Esophagus muscularis mucosa (tissue), 4 donors: ENCODE measurements around the gene ZNF580.

Source experiments
- CTCF ChIP-seq, 3 experiments: fragments of 200-600 bp in 2 of 3; fragments of 450-650 bp in 1 of 3; sonication (generic) in 2 of 3; IDR thresholded peaks; one replicate each; pipeline ENCODE4 v1.5.1; 2017 to 2019; ENCODE audit warnings: antibody characterized with exemption in 3 of 3, mild to moderate bottlenecking in 2 of 3, moderate library complexity in 1 of 3
- EP300 ChIP-seq: sonication (generic); formaldehyde crosslinking; IDR thresholded peaks from one replicate; pipeline ENCODE4 v1.6.1; 2017; ENCODE audit warnings: antibody characterized with exemption
- POLR2A ChIP-seq: fragments of 450-650 bp; IDR thresholded peaks from one replicate; pipeline ENCODE4 v1.6.1; 2017; ENCODE audit warnings: antibody characterized with exemption, moderate library complexity, mild to moderate bottlenecking, low read depth

DNA sequence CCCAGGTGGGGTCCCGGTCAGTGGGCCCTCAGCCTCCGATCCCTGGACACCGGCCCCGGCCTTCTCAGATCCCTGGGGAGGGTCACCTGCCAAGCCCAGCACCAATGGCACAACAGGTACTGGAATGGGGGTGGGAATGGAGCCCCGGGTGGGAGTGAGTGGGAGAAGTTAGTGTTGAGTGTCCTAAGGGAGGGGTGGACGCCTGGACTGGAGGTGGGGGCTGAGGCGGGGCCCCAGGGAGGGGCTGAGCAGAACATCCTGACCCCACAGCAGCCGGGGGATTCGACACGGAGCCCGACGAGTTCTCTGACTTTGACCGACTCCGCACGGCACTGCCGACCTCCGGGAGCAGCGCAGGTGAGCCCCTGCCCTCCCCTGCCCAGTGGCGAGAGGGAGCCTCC, 51.9 kb downstream of the ZNF580 start:
- TF ChIP-seq POLR2A (no peak), CTCF (IDR thresholded peaks at IDR 0.05) (no peak), EP300 (no peak)
